ENCODE data around the gene MTM1.

MTM1 gene

DNA sequence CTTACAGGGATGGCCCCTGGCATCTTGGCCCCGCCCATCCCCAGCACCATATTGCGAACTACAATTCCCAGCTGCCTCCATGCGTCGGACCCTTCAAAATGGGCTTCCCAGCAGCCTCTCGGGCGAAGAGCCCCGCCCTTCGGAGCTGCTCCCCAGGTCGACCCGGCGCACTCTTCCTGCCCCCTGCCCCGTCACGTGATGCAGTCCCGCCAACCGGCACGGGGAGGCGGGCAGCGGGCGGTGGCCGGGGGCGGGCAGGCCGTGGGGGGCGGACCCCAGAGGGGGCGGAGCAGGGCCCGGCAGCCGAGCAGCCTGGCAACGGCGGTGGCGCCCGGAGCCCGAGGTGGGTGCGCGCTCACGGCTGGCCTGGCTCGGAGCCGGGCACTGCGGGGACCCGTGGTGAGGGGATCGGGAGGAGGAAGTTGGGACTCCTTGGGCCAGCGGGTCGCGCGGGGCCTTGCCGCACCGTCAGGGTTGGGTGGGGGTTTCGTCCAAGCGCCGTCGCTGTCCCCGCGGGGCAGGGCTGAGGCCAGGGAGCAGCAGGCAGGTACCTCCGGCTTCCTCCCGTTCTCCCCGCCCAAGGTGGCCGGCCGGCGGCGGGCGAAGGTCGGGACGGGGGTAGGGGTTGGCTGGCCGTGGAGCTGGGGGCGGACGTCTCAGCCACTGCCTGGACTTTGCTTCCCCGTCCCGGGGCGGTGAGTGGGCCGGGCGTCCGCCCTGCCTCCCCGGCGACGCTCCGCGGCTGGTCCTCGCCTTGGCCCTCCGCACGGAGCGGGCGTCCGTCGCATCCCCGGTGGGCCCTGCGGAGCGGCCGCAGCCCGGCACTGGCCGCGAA, at the start of gene MTM1:
MTM1 (plus strand) TSS at position 302 of the 835 bp plus-strand sequence. CDS start 23,994 bp downstream, outside the sequence.
- DNase-seq, result peak; percentile 89 to 90

DNA sequence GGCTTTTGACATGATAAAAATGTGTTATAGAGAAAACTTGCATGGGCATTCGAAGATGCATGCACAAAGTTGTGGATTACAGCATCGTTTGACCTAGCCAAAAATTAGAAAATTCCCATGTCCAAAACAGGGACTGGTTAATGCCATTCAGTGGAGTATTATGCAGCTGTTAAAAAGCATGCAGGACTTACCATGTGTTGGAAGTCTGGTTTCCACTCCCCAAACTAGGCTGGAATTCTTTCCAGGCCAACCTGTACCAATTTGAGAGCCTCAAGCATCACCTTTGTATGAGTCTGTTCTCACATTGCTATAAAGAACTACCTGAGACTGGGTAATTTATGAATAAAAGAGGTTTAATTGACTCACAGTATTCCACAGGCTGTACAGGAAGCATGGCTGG, 45.9 kb upstream of the MTM1 start:
- no peak for DNase-seq

DNA sequence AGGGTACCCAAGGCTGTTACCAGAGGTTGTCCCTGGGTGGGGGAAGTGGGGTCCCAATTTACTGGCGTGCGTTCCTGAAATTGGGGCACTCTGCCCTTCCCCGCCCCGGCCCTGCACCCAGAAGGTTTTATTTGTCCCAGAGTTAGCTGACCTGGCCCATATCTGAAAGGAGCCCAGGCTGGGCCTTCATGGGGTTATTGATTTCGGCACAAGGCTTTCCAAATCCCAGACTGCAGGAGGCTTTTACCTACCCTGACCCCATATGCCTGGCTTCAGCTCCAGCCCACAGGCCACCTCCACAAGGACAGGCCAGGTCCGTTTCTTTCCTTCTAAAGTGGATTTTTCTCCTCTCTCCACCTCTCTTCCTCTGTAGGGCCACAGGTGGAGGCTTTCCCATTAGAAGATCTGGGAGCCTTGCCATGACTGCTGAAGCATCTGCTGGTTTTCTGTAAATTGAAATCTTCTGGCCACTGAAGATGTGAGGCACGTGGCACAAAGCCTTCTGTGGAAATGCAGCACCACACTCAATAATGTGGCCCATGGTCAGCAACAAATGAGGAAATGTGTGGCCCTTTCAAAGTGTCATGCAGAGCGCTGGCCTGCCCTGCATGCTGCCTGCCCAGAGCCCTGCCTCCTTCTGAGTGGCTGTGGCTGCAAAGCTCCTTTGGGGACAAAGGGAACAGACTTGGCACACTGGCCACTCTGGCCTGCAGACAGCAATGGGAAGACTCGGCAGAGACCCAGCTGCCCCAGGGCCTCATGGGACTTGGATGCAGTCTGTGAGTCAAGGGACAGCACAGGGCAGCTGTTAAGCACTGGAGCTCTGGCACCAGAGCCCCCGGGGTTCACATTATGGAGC, 43.1 kb upstream of the MTM1 start:
- no peak for DNase-seq

DNA sequence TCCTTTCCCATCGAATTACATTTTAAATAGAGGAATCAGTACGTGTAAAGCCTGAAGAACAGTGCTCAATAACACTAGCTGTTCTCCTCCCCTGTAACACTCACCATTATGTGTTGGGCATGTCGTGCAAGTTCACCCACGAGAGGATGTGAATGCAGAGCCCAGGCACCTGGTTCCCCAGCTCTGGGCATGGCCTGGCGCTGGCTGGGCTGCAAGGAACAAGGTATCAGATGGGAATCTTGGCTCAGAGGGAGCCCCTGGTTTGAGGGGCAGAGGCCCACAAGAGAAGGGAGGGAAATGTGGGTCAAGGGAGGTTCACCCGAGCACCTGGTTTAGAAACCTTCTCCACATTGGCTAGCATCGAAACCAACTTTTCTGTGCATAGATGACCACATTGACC, 41.7 kb upstream of the MTM1 start:
- DNase-seq, result no peak

DNA sequence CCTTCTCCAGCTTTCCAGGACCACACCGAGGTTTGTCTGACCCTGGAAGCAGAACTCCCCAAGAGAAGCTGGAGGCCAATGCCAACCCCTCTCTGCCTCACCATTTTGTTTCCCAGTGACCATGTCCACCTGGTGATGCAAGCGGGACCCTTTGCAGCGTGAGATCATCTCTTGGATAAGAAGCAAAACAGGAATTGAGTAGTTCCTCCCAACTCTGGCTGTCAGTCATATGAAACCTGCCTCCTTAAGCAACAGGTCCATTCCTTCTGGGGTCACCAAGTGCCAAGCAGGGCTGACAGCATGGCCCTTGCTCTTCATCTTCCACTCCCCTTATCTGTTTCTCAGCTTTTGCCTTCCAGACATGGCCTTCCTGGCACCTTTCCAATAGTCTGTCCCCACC, 41.3 kb upstream of the MTM1 start:
- no peak for DNase-seq

DNA sequence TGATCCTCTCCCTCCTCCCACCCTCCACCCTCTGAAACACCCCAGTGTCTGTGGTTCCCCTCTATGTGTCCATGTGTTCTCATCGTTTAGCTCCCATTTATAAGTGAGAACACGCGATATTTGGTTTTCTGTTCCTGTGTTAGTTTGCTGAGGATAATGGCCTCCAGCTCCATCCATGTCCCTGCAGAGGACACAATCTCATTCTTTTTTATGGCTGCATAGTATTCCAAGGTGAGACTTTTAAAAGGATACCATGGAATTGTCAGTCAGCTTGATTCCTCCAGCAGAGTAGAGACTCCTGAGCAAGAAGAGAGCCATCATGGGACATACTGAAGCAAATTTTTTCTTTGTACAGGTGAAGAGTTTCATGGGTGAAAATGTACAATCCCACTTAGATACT, 38.8 kb upstream of the MTM1 start:
- DNase-seq, result no peak

DNA sequence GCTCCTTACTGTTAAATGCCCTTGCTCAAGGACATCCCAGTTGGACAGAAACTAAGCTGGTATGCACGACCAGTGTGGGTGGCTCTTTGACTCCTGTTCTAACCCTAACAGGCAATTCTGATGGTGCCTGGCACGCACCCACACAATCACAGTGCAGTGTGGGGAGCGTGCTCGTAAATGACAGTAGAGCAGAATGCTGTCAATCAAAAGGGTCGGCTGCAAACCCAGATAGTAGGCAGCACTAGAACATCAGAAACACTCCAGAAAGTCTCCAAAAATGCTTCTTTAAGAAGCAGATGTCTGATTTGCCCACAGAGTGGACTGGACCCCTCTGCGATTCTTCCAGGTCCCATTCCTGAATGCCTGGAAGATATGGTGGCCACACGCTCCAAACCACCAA, 37.6 kb upstream of the MTM1 start:
- DNase-seq, result no peak

DNA sequence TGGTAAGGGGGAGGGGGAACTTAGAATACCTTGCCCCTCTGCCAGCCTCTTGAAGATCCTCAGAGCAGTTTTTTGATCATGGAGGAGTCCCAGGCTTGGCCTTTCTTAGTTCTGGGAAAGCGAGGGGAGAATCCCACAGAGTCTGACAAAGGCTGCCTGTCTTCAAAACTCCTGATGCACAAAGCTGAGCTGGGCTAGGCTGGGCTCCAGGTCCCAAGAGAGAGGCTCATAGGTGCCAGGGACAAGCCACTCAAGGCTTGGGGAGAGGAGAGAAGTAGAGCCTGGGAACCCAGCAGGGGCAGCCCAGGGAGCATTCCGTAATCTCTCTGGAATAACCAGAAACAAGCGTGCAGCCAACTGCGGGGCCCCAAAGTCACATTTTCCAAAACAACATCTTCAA, 37.0 kb upstream of the MTM1 start:
- no peak for DNase-seq

DNA sequence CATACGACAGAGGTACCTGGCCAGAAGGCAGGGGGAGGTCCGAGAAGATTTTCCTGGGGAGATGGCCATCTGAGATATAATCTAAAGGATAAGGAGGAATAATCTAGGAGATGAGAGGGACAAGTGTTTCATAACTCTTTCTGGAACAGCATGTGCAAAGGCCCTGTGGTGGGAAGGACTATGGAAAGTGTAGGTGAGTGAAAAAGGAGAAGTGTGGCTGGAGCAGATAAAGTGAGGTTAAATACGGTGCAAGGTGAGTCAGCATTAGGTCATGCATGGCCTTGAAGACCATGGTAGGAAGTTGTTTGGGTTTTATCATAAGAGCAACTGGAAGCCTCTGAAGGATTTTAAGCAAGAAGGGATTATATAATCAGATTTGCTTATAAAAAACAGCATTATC, 34.6 kb upstream of the MTM1 start:
- no peak for DNase-seq

DNA sequence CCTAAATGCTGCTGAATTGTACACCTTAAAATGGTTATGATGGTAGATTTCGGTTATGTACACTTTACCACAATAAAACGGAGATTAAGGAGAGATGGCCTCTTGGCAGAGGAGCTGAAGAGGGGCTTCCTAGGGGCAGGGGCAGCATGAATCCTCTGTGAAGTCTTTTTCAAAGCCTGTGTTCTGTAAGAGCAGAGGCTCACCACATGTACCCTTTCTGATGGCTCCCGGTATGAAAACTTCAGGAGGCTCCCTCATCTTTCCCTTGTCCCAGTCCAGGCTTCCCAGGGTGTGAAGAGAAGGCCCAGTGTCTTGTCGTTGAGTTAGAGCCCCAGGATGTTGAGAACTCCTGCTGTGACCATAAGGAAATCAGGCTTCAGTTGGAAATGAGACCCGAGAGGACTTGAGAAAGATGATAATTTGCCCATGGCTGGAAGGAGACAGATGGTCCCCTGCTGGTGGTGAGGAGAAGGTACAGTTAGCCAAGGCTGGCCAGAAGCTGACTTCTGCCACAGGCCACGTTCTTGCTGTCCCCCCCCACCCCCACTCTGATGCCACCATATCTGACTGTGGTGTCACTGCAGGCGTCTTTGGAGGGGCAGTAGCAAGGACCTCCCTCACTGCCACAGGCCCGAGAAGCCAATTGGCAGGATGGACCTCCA, 31.8 kb upstream of the MTM1 start:
- no peak for DNase-seq

DNA sequence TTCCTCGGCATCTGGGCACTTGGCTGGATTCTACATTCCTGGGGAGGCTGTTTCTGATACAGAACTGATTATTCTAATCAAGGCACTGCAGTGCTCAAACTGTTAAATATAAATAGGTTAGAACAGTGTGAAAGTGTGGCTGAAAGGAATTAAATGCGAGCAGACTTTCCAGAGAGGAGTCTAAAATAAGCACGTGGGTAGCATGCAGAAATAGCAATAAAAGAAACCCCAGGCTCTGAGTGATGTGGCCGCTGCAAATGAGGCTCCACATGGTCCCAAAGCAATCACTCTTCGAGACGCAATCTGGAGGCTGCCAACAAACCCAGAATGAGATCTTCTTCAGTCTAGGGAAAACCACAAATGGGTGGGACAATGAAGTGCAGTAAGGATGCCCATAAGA, 30.6 kb upstream of the MTM1 start:
- no peak for DNase-seq

DNA sequence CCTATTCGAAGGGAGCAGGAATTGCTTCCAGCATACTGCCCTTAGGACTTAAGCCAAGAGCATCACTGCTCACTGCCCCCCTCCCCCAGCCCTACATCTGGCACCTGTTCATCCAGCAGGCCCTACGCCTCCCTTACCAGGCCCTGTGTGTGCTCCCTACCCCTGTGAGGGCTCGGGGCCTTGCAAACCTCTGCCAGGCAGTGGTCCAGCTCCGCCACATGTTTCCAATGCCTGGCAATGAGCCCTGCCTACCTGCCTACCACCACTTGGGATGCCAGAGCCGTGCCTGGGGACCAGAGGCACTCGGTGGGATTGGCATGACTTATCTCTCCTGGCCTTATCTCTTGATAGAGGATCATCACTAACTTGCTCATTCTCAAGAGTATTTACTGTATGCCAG, 27.5 kb upstream of the MTM1 start:
- DNase-seq, result no peak

DNA sequence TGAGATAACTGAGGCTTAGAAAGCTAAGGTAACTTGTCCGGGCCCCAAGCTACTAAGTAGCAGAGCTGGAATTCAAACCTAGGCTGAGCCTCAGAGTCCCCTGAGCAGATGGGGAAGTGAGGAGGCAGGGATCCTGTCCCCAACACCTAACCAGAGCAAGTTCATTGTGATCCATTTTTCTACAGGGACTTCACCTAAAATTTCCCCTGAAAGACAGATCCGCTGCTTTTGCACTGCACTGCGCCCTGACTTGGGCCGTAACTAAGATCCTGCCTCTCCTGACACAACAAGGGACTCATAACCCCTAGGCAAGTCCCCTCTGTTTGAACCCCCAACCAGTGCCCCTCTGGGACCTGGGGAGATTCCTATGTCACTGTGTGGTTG, 25.6 kb upstream of the MTM1 start:
- DNase-seq, result no peak

DNA sequence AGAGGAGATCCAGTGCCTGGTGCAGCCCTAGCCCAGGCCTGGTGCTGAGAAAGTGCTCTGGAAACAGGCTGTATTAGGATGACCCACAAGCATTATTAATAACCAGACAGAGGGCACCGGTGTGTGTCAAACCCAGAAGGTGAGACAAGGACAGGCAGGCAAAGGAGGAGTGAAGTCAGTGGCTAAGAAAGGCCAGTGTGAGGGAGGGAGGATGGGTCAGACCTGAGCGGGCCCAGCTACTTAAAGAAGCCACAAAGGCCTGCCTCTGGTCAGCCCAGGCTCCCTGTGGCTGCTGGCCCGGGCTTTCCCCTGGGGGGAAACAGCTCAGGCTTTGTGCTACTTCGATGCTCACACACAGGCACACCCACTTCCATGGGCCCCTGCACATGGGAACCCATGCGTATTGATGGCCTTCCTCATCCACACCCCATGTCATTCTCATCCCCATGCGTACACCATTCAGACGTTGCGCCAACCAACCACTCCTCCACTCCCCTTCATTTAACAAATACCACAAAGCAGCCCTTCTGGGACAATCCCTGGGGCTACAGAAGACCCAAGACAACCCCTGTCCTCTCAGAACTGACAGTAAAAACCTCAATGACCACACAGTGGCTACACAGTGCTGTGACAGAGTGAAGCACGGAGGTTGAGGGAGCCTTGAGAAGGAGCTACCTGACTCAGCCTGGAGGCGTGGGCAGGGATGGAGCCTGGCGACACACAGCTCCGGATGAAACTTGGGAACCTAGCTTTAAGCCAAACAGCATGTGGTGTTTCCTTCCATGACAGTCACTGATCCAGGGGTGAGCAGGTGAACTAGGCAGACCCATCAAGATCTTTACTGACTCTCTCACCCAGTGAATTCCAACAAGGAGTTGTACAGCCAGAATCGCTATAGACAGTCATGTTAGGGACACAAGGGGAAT, 24.9 kb upstream of the MTM1 start:
- DNase-seq, result no peak

DNA sequence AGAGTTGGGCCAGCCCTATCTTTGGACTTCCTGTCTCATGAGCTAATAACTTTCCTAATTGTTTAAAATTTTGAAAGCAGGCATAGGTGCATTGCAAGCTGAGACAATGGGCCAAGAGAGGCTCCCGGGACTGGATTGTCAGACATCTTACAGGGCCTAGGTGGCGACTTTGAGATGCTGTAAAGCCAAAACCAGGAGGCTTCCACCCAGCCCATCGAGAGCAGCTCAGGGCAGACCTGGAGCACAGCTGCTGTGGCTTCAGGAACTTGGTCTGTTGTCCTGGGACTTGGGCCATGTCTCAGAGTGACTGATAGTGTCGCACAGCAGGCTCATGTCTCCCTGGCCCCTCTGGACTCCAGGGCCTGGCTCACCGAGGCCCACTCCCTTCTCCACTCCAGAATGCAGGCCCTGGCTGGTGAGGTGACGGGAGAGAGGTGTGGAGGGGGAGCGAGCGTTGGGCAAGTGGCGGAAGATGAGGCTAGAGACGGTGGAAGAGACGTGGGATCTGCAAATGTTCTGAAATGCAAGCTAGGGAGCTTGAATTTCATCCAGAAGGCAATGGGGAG, 24.1 kb upstream of the MTM1 start:
- DNase-seq, result no peak

DNA sequence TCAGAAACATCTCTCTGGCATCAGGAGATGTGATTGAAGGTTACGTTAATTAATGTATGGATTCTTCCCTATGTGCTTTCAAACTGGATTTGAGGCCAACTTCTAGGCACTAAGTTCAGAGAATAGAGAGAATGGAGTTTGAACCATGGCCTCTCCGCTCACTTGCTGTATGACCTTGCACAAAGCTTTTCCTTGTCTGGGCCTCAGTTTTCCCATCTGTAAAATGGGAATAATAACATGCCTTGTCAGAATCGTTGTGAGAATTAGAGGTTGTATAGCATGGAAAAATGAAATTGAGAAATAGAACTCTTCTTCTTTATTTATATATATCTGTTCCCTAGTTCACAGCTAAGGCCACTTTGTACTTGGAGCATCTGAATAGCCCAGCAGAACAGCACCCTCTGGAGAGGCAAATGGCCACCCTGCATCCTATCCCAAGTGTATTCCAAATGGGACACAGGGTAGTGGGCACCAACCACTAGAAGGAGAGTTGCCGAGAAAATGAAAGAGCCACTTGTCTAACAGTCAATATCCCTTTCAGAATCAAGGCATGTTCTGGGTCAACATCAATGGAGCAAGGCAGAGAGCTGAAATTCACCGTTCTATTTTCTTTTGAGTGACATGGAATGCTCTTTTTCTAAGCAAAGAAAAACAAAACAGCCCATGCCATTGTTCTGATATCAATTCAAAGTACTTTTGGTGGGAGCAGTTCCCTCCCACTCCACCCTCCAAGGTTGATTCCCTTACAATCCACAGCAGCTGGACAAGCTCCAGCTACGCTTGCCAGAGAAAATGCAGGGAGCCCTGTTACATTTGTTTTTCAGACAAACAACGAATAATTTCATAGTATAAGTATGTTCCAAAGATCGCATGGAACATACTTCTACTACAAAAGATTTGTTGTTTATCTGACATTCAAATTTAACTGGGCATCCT, 23.3 kb upstream of the MTM1 start:
- DNase-seq, result no peak

DNA sequence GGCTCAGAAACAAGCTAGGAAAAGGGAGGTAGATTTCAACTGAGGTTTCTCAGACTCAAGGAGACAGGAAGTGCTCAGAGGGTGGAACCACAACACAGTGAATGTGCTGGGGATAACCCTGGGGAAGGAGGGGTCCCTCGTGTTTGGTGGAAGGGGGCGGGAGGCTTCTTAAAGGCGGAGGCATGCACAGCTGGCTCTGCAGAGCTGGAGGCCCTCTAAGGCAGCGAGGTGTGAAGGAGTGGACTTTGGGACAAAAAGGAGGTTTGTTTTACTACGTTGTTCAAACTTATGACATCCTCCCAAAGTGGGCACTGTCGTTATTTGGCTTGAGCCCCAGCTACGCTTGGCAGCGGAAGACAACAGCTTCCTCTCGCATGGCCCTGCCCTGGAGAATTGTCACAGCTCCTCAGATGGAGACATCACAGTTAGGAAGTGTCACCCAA, 21.7 kb upstream of the MTM1 start:
- peak; percentile 10 to 33 for DNase-seq

DNA sequence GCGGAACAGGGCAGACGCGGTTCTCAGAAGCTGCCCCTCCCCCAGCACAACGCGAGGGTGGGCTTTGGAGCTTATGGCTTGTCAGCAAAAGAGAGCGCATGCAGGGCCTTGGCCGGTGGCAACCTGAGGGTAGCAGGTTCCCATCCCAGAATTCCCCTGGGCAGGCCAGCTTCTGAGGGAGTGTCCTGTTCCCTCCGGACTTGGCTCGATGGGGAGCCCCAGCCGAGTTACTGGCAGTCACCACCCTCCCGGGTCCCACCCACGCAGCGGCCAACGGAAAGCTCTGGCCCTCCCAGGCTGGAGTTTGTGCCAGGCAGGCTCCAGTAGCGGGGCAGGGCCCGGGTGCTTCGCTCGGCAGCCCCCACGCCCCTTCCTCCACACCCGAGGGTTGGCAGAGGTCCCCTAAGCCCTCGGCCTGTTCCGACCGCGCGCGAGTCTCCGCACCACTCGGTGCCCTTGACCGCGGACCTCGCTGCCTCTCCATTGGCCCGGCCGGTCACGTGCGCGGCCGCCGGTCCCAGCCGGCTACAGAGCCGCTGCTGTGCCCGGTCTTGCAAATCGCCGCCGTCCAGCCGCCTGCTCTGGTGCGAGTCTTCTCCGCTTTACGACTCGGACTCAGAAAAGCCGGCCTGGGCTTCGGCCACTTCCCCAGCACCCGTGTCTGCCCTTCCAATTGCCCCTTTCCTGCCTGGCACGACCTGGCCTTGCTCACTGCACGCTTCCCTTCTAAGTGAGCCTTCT, 20.9 kb upstream of the MTM1 start:
- peak; percentile 21 to 32 for DNase-seq

DNA sequence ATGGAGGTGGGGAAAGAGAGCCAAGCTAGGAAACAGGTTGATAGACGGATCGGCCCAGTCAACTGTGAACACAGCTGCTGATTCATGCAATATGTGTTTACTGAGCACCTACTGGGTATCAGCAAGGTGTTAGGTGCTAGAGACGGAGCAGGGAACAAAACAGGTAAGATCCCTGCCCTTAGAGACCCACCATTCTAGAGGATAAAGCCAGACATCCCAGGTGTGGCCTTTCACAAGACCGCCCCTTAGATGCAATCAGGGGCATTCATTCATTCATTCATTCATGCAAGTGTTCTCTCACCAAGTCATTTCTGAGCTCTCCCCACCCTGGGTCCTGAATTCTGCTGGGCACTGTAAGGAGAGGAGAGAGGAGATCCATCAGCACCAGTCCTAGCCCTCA, 20.2 kb upstream of the MTM1 start:
- DNase-seq, result no peak

DNA sequence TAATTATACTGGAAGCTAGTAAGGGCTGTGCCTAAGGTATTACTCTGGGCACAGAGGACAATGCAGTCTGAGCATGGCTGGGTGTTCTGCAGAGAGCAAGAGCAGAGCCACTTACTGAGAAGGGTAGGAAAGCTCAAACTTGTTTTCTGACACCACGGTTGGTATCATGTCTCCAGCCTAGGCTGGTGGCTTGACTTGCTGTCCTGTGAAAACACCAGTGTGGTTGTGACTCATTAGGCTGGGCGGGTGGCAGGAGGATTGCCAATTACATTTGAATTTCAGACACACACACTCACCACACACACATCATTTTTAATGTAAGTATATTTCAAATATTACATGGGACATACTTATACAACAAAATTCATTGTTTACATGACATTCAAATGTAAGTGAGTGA, 19.7 kb upstream of the MTM1 start:
- no peak for DNase-seq

All from stimulated activated CD4-positive, alpha-beta T cell treated with anti-CD3 and anti-CD28 coated beads, Interleukin-2, amount 100 ng/mL, for 24 hours (primary cell).